Measurements from ENCODE around the gene SNAI3.
A peak's percentile ranks its signal among the peaks of the same experiment; 100 is the strongest.

Gene SNAI3

GRCh38 chr16:88703486-88704309 lies 17.4 kb upstream of the SNAI3 start:
- DNase-seq, result peak; percentile 73

DNA sequence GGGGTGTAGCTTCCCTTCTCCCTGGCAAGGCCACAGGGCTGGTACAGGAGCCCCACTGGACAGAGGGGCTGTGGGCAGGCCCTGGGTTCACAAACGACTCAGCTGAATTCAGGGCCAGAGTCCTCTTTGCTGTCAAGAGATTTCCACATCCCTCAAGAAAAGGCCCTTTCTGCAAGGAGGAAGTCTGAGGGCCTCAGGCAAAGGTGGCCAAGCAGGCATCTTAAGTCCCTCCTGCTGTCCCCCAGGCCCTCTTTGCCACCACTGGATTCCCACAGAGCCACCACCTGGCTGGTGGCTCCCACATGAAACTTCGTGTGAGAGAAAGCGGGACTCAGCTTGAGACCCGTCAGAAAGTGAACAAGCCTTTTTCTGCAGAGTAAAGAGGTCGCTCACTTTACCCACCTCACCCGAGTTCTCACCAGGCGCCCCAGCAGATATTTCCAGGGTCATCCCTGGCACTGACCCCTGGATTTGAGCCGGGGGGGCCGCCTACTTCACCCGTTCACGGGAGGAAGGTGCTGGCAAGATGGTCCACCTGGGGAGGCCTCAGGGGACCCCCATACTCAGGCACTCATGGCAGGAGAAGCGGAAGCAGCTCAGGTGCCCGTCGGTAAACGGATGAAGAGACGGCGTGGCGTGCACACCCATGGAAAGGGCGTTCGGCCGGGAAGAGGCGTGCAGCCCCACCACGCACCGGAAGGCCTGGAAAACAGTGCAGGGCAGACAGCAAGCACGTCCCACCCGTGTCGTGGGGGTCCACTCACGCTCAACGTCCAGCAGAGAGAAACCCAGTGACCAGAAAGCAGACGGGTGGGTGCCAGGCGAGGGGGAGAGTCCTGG lies 16.3 kb upstream of the SNAI3 start:
- no peak for DNase-seq

- no peak for DNase-seq
These were observed 15.5 kb upstream of the SNAI3 start for GRCh38 chr16:88701581-88702370.

DNA sequence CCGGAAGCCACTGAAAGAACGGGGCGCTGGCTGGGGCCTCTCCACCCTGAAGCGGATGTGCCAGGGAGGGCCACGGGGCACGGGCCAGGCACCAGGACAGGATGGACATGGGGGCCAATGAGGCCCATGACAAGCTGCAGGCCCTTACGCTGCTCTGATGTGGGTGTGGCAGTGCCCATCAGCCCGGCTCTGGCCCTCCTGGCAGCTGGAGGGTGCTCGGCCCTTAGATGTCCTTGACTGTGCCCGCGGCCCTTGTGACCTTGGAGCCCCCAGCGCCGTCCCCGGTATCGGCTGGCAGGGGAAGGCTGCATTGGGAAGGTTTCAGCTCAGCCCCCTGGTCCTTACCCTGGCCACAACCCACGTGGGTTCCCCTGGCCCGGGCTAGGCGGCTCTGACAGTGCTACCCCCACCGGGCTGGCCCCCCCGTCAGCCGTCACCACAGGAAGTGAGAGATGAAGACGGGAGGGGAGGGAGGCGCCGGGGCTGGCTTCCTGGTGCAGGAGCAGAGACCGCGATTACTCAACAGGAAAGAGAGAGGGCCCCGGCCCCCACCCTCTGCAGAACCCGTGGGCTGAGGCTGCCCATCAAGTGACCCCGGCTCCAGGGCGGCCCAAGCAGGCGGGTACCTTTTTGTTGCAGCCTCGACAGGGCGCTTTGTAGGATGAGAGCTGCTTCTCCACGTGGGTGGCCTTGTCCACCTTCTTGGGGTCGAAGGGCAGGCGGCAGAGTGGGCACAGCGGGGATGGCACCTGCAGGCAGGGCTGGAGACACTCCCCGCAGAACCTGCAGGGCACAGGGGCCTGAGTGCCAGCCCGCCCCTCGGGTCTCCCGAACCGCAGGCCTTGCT lies 14.6 kb upstream of the SNAI3 start:
- peak; percentile 97 for DNase-seq

DNA sequence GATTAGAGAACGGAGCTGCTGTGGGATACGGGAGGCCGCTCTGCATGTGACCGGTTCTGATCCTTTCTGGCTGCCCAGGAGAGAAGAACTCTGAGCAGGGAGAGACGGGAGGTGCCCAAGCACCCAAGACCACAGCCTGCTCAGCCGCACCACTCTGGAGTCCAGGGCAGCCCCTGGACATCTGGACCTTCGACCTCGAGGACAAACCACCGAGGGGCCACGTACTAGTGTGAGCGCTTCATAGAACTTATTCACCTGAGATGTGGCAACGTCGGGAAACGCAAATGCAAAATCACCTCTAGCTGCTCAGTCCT lies 14.0 kb upstream of the SNAI3 start:
- DNase-seq, result no peak

- DNase-seq, result no peak
These were observed 12.9 kb upstream of the SNAI3 start for GRCh38 chr16:88699180-88699579.

DNA sequence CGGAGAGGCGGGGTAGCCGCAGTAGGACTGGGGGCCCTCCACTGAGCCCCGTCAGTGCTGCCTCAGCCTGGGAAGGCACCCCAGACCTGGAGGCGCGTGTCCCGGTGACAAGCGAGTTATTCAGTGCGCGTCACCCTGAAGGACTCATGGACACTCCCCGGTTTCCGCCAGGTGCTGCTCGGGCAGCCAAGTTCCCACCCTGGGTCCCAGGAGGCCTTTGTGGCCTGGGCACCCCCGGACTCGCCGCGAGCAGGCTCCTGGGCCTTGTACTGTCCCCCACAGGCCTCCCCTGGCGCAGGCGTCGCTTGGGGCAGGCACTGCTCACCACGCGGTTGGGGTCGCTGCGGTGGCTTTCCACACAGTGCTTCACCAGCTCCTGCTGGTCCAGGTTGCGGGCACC lies 12.3 kb upstream of the SNAI3 start:
- DNase-seq, result no peak

GRCh38 chr16:88697831-88698615 lies 11.7 kb upstream of the SNAI3 start:
- DNase-seq, result peak; percentile 46

DNA sequence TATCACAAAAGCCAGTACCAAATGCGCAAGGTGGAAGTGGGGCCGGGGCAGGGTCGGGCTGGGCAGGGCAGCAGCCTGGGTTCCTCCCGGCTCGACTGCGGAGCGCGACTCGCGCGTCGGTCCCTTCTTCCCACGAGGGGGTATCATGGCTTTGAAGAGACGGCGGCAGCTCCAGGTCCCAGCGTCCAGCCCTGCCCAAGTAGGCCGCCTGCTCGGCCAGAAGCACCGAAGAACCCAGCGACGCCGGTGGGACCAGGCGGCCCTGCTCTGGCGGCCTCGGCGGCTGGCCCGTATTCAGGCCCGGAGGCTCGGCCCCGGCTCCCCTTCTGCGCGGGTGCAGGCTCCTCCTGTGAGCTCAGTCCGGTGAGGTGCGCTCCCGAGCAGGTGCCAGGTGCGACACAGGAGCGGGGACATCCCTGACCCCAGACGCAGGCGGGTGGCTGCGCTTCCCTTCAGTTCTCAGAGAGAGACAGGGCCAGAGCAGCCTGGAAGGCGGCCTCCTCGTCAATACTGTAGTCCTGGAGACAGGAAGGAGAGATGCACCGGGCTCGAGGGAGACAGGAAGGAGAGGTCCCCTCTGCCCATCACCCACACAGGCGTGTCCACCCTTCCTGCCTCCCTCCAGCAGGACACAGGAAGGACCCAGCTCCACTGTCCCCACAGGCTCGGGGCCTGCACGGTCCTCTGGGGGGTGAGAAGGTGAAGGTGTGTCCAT lies 11.0 kb upstream of the SNAI3 start:
- DNase-seq, result no peak

DNA sequence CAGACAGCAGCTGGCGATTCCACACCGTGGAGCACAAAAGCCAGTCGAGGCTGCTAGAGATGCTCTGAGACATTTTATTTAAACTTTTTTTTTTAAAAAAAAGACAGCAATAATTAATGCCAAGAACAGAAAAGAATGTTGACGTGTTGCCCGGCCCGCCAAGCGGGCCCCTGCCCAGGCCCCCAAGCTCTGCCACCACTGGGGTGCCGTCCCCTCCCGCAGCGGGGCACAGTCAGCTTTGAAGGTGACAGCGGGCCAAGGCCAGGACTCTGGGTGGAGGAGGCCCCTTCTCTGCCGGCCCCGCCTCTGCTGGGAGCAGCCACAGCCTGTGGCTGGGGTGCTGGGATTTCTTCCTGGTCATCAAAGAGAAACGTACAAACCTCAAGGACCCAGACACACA lies 10.1 kb upstream of the SNAI3 start:
- no peak for DNase-seq

DNA sequence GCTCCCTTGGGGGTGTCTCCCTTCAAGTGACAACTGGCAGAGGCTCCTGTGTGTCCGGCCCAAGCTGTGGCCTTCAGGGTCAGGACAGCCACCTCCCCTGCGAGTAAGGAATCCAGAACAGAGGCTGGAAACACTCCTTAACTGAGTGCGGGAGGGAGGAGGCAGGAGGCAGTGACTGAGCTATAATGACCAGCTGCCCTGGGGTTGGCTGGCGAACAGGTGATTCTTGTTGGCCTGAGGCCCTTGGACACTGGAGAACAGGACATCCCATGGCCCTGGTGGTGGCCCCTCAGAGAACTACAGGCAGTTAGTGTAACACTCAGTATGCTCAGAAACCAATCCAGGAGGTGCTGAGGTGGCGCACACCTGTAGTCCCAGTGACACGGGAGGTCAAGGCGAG lies 9.4 kb upstream of the SNAI3 start:
- DNase-seq, result no peak

DNA sequence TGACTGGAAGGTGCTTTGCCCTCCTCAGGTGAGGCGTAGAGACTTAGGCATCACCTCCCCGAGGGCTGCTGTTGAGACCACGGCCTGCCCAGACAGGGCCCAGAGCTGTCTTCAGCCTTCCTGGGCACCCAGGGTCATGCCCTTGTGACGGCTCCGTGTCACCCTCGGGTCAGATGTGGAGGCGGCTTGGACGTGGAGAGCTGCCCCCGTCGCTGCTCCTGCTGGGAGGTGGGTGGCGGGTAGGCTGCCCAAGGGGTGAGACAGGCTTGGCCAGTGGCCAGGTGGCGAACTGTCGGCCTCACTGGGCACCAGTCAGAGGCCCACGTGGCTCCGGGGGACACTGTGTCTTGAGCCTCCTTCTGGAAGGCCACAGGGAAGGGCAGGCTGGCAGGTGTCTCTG lies 8.9 kb upstream of the SNAI3 start:
- DNase-seq, result no peak

GRCh38 chr16:88694221-88695087 lies 8.1 kb upstream of the SNAI3 start:
- DNase-seq, result no peak

DNA sequence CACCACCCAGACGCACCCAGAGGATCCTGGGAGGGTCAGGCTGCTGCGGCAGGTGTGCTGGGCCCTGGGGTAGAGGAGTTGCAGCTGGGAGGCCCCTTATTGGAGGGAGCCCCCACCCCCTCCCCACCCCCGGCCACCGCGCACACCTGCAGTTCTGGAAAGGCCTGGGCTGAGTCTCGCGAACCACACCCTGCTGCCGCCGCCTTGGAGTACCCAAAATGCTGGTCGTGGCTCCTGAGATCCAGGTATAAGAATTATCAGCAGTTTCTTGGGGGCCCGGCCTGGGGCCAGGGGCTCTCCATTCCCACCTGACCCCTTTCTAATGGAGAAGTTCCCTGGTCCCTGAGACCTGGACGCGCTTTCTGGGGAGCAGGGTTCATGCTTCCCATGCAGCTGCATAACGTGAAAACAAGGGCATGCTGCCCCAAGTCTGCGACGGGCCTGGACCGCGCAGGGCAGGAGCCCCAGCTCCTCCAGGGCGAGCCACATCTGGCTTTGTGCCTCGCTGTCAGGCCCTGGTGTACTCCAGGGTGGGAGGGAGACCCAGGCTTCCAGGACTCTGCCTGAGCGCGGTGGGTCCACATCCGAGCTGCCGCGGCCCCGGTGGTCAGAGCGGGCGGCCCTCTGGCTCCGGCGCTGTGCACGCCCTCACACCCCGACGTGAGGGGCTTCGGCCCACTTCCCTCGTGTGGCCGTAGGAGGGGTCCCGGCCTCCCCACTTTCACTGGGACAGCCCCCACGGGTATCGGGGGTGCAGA lies 7.3 kb upstream of the SNAI3 start:
- no peak for DNase-seq

DNA sequence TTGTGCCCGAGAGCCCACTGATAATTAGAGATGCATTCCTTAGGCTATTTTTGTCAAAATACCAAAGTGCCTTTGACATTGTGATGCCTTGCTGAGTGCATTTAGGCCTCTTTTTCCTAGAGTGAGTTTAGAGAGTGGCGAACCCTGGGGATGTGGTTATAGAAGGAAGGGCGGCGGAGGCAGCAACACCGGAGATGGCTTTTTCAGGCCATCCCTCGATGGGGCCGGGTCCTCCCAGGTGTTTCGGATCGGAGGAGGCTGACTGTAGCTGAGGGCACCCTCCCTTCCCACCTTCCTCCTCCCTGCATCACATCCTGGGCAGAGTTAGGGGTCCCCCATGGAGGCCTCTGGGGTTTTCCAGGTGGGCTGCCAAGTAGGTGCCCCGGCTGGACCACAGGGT lies 6.6 kb upstream of the SNAI3 start:
- DNase-seq, result no peak

DNA sequence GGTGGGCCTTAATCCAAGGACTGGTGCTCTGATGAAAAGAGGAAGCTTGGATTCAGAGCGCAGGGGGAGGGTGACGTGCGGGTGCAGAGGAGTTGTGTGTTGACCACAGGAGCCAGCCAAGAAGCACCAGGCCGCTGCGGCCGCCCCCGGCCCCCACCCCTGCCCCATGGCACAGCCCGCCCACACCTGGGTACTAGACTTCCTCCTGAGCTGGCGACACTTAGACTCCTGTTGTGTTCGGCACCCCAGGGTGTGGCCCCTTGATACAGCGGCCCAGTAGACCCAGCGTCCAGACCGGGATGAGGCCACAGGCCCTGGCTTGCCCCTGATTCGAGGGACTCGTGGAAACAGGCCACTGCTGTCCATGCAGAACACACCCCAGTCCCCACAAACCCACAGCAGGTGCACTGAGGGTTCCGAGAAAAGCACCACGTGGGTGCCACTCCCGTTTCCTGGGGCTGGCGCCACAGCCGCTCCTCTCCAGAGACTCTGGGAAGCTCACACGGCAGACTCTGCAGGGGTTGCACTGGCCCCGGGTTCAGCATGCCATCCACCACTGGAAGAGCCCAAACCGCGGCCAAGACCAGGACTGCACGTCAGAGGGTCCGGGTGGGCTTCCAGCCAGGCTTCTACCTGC lies 5.7 kb upstream of the SNAI3 start:
- DNase-seq, result no peak

- no peak for DNase-seq
These were observed 5.0 kb upstream of the SNAI3 start for GRCh38 chr16:88691129-88691813.

All from activated CD8-positive, alpha-beta memory T cell treated with anti-CD3 and anti-CD28 coated beads, Interleukin-2, amount 50 U/mL, for 4 hours (primary cell).